HepG2 (cell line): ENCODE data around the gene CNPPD1. TPM values are rescaled to one million over a fixed set of nuclear protein-coding genes. Genes with fewer than 3 reads are reported as not detected.

Experiments
- FOSL2 ChIP-seq: sonication (generic); formaldehyde crosslinking; IDR thresholded peaks from 2 replicates; pipeline ENCODE4 v1.4.0; 2020; ENCODE audit warnings: missing genetic modification reagents
- RAD51 ChIP-seq: fragments of 450-650 bp; IDR thresholded peaks from 2 replicates; pipeline ENCODE4 v1.6.1; 2016; ENCODE audit warnings: borderline replicate concordance
- ZIK1 ChIP-seq: sonication (generic); formaldehyde crosslinking; IDR thresholded peaks from 2 replicates; pipeline ENCODE4 v1.5.0; 2020; ENCODE audit warnings: mild to moderate bottlenecking, low read depth, missing genetic modification reagents, borderline replicate concordance
- ZMAT3 ChIP-seq: sonication (generic); formaldehyde crosslinking; conservative IDR thresholded peaks from 2 replicates; pipeline ENCODE4 v1.7.0; 2021; ENCODE audit warnings: missing genetic modification reagents
- ZNF121 ChIP-seq: sonication (generic); formaldehyde crosslinking; IDR thresholded peaks from 2 replicates; pipeline ENCODE4 v1.5.0; 2020; ENCODE audit warnings: mild to moderate bottlenecking, missing genetic modification reagents
- ZNF788 ChIP-seq: sonication (generic); formaldehyde crosslinking; IDR thresholded peaks from 2 replicates; pipeline ENCODE4 v1.5.0; 2020; ENCODE audit warnings: mild to moderate bottlenecking, missing genetic modification reagents, borderline replicate concordance
- polyA plus RNA-seq, 8 experiments: library from polyadenylated mRNA; depleted of rRNA in 3 of 8; stranded (reverse) in 7 of 8; unstranded in 1 of 8; fragments of >200 nt; fragmentation: Illumina TruSeq in 4 of 8; extraction: Trizol in 4 of 8; gene quantifications; 2 replicates each; pipeline versions ENCODE4 v1.2.1 to v1.2.3, GENCODE V29; 2011 to 2016; ENCODE audit warnings: low read depth in 4 of 8, missing spikeins in 1 of 8, mixed read lengths in 1 of 8; ENCODE audit not compliant: insufficient read depth in 1 of 8
- total RNA-seq, 5 experiments: library from RNA; depleted of rRNA; stranded (reverse); fragments of >200 nt; fragmentation: Illumina TruSeq; extraction: Trizol; gene quantifications; 2 replicates each; pipeline ENCODE4 v1.2.3, GENCODE V29; 2016; ENCODE audit warnings: low read depth in 1 of 5
- TF ChIP-seq, protein P1 (sequence below): sonication (generic); formaldehyde crosslinking; IDR thresholded peaks from 2 replicates; pipeline ENCODE4 v1.4.0; 2020; ENCODE audit warnings: missing genetic modification reagents, mild to moderate bottlenecking, borderline replicate concordance
- TF ChIP-seq, protein P2 (sequence below): sonication (generic); formaldehyde crosslinking; conservative IDR thresholded peaks from 2 replicates; pipeline ENCODE4 v1.4.0; 2020; ENCODE audit warnings: mild to moderate bottlenecking, missing genetic modification reagents, moderate library complexity
- TF ChIP-seq, protein P3 (sequence below): sonication (generic); formaldehyde crosslinking; IDR thresholded peaks from 2 replicates; pipeline ENCODE4 v1.9.0; 2021; ENCODE audit warnings: missing genetic modification reagents, borderline replicate concordance
- TF ChIP-seq, protein P4 (sequence below): fragments of 450-650 bp; IDR thresholded peaks from 2 replicates; pipeline ENCODE4 v1.6.1; 2017; ENCODE audit warnings: mild to moderate bottlenecking
- TF ChIP-seq, protein P5 (sequence below): sonication (generic); formaldehyde crosslinking; IDR thresholded peaks from 2 replicates; pipeline ENCODE4 v1.8.1; 2023; ENCODE audit warnings: mild to moderate bottlenecking, missing genetic modification reagents

The CNPPD1 gene
- total and polyA plus RNA-seq, 2 of the 13 experiments (the other 11 are each of a cell fraction or from before 2014, with no cell fraction given) = 35.5 to 49.4 TPM

DNA sequence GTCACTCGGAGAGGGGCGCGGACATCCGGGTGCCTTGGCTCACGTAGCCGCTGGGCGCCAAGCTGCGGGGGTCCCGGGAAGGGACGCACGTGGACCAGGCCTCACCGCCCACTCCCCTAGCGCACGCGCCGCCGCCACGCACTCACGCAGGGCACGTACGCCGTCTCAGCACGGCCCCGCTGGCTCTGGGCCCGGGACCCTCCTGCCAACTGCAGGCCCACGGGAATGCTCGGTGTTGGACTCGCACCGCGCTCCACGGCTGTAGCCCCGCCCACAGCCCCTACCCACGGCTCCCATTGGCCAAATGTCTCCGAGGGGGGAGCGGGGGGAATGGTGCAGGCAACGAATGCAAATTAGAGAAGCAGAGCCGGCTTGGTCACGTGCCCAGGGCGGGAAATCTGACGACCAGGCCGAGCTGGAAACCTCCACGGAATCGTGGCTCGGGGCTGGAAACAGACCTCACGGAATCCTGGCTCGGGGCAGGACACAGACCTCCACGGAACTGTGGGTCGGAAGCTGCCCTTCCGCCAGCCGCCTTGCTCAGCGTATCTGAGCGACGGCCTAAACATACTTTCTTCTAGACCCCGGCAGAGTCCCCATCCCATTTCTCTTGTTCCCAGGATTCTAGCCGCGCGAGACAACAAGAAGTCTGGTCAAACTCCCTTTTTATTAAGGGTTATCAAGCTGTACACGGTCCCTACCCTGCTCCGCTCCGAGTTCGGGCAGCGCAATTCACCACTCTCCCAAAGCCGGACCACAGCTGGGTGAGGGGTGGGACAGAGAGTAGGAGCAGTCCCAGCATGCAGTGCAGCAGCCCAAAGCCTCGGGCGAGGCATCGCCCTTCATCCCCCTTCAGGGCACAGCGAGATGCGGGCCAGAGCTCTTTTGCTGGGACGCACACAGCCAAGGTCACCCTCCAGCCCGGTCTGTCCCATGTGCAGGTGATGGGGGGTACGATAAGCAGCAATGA is 42.3 kb upstream of the CNPPD1 start, which contains the start of gene ABCB6 (continued):
- TF ChIP-seq, protein P1, sequence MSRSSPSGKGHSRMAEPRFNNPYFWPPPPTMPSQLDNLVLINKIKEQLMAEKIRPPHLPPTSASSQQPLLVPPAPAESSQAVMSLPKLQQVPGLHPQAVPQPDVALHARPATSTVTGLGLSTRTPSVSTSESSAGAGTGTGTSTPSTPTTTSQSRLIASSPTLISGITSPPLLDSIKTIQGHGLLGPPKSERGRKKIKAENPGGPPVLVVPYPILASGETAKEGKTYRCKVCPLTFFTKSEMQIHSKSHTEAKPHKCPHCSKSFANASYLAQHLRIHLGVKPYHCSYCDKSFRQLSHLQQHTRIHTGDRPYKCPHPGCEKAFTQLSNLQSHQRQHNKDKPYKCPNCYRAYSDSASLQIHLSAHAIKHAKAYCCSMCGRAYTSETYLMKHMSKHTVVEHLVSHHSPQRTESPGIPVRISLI (CRISPR knock-in tag) = peak; percentile 53; the same call in 1 of the 2 replicates
- peak; percentile 95 for TF ChIP-seq RAD51
- TF ChIP-seq FOSL2 (CRISPR knock-in tag) = peak; percentile 56; the same call in 1 of the 2 replicates
- peak; percentile 99 for TF ChIP-seq ZIK1 (CRISPR knock-in tag)
- TF ChIP-seq, protein P2, sequence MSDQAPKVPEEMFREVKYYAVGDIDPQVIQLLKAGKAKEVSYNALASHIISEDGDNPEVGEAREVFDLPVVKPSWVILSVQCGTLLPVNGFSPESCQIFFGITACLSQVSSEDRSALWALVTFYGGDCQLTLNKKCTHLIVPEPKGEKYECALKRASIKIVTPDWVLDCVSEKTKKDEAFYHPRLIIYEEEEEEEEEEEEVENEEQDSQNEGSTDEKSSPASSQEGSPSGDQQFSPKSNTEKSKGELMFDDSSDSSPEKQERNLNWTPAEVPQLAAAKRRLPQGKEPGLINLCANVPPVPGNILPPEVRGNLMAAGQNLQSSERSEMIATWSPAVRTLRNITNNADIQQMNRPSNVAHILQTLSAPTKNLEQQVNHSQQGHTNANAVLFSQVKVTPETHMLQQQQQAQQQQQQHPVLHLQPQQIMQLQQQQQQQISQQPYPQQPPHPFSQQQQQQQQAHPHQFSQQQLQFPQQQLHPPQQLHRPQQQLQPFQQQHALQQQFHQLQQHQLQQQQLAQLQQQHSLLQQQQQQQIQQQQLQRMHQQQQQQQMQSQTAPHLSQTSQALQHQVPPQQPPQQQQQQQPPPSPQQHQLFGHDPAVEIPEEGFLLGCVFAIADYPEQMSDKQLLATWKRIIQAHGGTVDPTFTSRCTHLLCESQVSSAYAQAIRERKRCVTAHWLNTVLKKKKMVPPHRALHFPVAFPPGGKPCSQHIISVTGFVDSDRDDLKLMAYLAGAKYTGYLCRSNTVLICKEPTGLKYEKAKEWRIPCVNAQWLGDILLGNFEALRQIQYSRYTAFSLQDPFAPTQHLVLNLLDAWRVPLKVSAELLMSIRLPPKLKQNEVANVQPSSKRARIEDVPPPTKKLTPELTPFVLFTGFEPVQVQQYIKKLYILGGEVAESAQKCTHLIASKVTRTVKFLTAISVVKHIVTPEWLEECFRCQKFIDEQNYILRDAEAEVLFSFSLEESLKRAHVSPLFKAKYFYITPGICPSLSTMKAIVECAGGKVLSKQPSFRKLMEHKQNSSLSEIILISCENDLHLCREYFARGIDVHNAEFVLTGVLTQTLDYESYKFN (CRISPR knock-in tag) = peak; percentile 48
- peak; percentile 99 for TF ChIP-seq ZMAT3
- TF ChIP-seq, protein P3, sequence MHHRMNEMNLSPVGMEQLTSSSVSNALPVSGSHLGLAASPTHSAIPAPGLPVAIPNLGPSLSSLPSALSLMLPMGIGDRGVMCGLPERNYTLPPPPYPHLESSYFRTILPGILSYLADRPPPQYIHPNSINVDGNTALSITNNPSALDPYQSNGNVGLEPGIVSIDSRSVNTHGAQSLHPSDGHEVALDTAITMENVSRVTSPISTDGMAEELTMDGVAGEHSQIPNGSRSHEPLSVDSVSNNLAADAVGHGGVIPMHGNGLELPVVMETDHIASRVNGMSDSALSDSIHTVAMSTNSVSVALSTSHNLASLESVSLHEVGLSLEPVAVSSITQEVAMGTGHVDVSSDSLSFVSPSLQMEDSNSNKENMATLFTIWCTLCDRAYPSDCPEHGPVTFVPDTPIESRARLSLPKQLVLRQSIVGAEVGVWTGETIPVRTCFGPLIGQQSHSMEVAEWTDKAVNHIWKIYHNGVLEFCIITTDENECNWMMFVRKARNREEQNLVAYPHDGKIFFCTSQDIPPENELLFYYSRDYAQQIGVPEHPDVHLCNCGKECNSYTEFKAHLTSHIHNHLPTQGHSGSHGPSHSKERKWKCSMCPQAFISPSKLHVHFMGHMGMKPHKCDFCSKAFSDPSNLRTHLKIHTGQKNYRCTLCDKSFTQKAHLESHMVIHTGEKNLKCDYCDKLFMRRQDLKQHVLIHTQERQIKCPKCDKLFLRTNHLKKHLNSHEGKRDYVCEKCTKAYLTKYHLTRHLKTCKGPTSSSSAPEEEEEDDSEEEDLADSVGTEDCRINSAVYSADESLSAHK = 0 out of 2 replicates have a peak, but pooled peaks have one; percentile 48
- TF ChIP-seq ZNF121 (CRISPR knock-in tag) = peak; percentile 45; the same call in 1 of the 2 replicates
- peak; percentile 87; the same call in 1 of the 2 replicates for TF ChIP-seq ZNF788 (CRISPR knock-in tag)
- TF ChIP-seq, protein P4, sequence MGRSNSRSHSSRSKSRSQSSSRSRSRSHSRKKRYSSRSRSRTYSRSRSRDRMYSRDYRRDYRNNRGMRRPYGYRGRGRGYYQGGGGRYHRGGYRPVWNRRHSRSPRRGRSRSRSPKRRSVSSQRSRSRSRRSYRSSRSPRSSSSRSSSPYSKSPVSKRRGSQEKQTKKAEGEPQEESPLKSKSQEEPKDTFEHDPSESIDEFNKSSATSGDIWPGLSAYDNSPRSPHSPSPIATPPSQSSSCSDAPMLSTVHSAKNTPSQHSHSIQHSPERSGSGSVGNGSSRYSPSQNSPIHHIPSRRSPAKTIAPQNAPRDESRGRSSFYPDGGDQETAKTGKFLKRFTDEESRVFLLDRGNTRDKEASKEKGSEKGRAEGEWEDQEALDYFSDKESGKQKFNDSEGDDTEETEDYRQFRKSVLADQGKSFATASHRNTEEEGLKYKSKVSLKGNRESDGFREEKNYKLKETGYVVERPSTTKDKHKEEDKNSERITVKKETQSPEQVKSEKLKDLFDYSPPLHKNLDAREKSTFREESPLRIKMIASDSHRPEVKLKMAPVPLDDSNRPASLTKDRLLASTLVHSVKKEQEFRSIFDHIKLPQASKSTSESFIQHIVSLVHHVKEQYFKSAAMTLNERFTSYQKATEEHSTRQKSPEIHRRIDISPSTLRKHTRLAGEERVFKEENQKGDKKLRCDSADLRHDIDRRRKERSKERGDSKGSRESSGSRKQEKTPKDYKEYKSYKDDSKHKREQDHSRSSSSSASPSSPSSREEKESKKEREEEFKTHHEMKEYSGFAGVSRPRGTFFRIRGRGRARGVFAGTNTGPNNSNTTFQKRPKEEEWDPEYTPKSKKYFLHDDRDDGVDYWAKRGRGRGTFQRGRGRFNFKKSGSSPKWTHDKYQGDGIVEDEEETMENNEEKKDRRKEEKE = no peak
- TF ChIP-seq, protein P5, sequence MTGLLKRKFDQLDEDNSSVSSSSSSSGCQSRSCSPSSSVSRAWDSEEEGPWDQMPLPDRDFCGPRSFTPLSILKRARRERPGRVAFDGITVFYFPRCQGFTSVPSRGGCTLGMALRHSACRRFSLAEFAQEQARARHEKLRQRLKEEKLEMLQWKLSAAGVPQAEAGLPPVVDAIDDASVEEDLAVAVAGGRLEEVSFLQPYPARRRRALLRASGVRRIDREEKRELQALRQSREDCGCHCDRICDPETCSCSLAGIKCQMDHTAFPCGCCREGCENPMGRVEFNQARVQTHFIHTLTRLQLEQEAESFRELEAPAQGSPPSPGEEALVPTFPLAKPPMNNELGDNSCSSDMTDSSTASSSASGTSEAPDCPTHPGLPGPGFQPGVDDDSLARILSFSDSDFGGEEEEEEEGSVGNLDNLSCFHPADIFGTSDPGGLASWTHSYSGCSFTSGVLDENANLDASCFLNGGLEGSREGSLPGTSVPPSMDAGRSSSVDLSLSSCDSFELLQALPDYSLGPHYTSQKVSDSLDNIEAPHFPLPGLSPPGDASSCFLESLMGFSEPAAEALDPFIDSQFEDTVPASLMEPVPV (CRISPR knock-in tag) = peak; percentile 99
